Measurements from ENCODE around the gene BAD. TPM values are rescaled to one million over a fixed set of nuclear protein-coding genes. Genes with fewer than 3 reads are reported as not detected.

Gene BAD
- total and polyA plus RNA-seq, 2 of the 13 experiments (the other 11 are each of a cell fraction or from before 2014, with no cell fraction given), result 17.9 to 28.5 TPM

- no peak for TF ChIP-seq HMGXB3 (CRISPR knock-in tag; IDR thresholded peaks at IDR 0.05; ENCODE audit: borderline replicate concordance)
- no peak for TF ChIP-seq JDP2 (CRISPR knock-in tag; IDR thresholded peaks at IDR 0.05; ENCODE audit: borderline replicate concordance)
- no peak for TF ChIP-seq CTCF (CRISPR knock-in tag; IDR thresholded peaks at IDR 0.05)
- TF ChIP-seq ZNF670 (CRISPR knock-in tag; IDR thresholded peaks at IDR 0.05; ENCODE audit: borderline replicate concordance), result peak; percentile 64; the same call in 1 of the 2 replicates
- peak; percentile 87 for TF ChIP-seq ZNF564 (CRISPR knock-in tag; IDR thresholded peaks at IDR 0.05)
- peak; percentile 79; the same call in 1 of the 2 replicates for TF ChIP-seq GMEB1 (CRISPR knock-in tag; IDR thresholded peaks at IDR 0.05; ENCODE audit: borderline replicate concordance)
- peak; percentile 58 for TF ChIP-seq ZHX2 (IDR thresholded peaks at IDR 0.05; ENCODE audit: low read depth)
- TF ChIP-seq ZHX2 (CRISPR knock-in tag; IDR thresholded peaks at IDR 0.05; ENCODE audit: borderline replicate concordance), result no peak
- TF ChIP-seq SOX6 (IDR thresholded peaks at IDR 0.05), result no peak
- TF ChIP-seq SOX6 (CRISPR knock-in tag; IDR thresholded peaks at IDR 0.05), result peak; percentile 28
- 0 out of 2 replicates have a peak, but pooled peaks have one; percentile 45 for TF ChIP-seq MAFG (CRISPR knock-in tag; IDR thresholded peaks at IDR 0.05)
- TF ChIP-seq ZNF274 (CRISPR knock-in tag; IDR thresholded peaks at IDR 0.05), result no peak; the same call in 1 of the 2 replicates
- peak; percentile 34 for TF ChIP-seq SALL2 (CRISPR knock-in tag; IDR thresholded peaks at IDR 0.05)
- 0 out of 2 replicates have a peak, but pooled peaks have one; percentile 48 for TF ChIP-seq ARHGAP35 (CRISPR knock-in tag; IDR thresholded peaks at IDR 0.05; ENCODE audit: borderline replicate concordance)
- TF ChIP-seq ZNF441 (CRISPR knock-in tag; IDR thresholded peaks at IDR 0.05; ENCODE audit: borderline replicate concordance), result 0 out of 2 replicates have a peak, but pooled peaks have one; percentile 70
Observed at GRCh38 chr11:64317325-64317960, 33.0 kb upstream of the BAD start, which contains the start of gene TRMT112 (continued).
